Measurements from ENCODE around the gene COX11. TPM values are rescaled to one million over a fixed set of nuclear protein-coding genes. Genes with fewer than 3 reads are reported as not detected.

COX11 gene
- total RNA-seq, 4 donors from 2014 or later: 19.3 to 63.4 (median 37.5) TPM

DNA sequence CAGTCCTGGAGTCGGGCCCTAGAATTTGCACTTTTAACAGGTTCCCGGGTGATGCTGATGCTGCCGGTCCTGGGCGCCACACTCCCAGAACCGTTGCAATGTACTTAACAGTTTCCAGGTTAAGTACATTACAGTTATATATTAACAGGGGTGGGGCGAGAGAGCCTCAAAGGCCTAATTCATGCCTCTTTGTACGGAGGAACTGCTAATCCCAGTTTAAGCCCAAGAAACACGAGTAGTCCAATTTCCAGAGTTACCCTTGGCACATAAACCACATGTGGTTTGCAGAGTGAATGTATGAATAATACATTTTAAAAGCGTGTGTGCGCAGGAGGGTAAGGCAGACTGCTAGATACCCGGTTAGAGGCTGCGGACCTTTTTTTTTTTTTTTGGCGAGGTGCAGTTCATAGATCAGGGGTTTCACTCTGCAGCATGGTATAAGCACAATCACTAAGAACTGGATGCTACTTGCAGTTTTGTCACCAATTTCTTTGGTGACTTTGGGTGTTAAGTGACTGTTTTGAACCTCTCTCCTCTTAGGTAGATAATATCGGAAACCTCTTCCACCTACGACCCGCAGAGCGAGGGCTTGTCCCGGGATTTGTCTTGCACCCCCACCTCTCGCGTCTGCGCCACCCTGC, 713 bp downstream of the COX11 start:
- DNase-seq: peak; percentile 40
- H3K27ac ChIP-seq: peak overlapping the region; percentile 86 to 95 (median 91)
- TF ChIP-seq POLR2A (IDR thresholded peaks at IDR 0.05): no peak
- no peak for TF ChIP-seq EP300 (IDR thresholded peaks at IDR 0.05; ENCODE audit: low read depth)
- TF ChIP-seq POLR2AphosphoS5 (IDR thresholded peaks at IDR 0.05): no peak
- TF ChIP-seq, protein P1, sequence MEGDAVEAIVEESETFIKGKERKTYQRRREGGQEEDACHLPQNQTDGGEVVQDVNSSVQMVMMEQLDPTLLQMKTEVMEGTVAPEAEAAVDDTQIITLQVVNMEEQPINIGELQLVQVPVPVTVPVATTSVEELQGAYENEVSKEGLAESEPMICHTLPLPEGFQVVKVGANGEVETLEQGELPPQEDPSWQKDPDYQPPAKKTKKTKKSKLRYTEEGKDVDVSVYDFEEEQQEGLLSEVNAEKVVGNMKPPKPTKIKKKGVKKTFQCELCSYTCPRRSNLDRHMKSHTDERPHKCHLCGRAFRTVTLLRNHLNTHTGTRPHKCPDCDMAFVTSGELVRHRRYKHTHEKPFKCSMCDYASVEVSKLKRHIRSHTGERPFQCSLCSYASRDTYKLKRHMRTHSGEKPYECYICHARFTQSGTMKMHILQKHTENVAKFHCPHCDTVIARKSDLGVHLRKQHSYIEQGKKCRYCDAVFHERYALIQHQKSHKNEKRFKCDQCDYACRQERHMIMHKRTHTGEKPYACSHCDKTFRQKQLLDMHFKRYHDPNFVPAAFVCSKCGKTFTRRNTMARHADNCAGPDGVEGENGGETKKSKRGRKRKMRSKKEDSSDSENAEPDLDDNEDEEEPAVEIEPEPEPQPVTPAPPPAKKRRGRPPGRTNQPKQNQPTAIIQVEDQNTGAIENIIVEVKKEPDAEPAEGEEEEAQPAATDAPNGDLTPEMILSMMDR (IDR thresholded peaks at IDR 0.05): no peak
- no peaks in the 10 kb centered on the region for H3K9me3 ChIP-seq
- 0% methylated on average over 5 to 21 of the region's 21 CpGs for WGBS, 2 donors (ENCODE audit: low coverage in 1 of 2)
- intact Hi-C loops (cut with DNase I; ENCODE audit: low total_unique reads) (no loop called here), in situ Hi-C loops (cut with MboI; ENCODE audit: low pct_ligation_motif_present in 1 of 4, low pct_unique_long_range_greater_than_20kb in 1 of 4, low sequenced_read_pairs in 3 of 4) (no loop called here)
- peaks cover 5 to 32% (median 22%) of the 10 kb centered on the region in 4 donors for H3K4me1 ChIP-seq
- H3K36me3 ChIP-seq: peaks cover 0 to 20% (median 5%) of the 10 kb centered on the region in 4 donors
- peak overlapping the region; percentile 75 to 99 (median 88) for H3K4me3 ChIP-seq
- H3K27me3 ChIP-seq: no peaks in the 10 kb centered on the region

DNA sequence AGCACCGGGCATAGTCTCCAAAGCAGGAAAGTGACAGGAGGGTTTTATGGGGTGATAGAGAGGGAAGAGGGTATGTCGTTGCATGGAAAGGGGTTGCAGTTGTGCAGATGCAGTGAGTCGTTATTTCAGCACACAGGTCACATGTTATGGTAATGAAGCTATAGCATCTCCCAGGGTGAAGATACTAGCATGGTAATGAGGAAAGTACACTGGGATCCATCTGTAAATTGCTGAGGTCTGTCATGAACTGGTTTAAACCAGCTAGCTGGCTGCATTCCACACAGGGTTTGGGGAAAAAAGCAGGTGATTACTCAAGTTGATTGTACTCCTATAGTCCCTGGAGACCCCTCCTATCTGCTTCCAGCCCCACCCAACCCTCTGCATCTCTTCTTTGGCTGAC, 11.7 kb downstream of the COX11 start:
- no peak for DNase-seq
- in situ Hi-C loops (cut with MboI; ENCODE audit: low pct_ligation_motif_present in 1 of 4, low pct_unique_long_range_greater_than_20kb in 1 of 4, low sequenced_read_pairs in 3 of 4) (no loop called here), intact Hi-C loops (cut with DNase I; ENCODE audit: low total_unique reads) (no loop called here)
- Histone ChIP-seq H3K27me3 (no peaks in the 10 kb centered on the region), H3K4me3 (no peak overlapping the region), H3K4me1 (no peaks in the 10 kb centered on the region), H3K27ac (no peak overlapping the region), H3K9me3 (no peaks in the 10 kb centered on the region), H3K36me3 (peaks cover 0 to 28% (median 10%) of the 10 kb centered on the region in 4 donors)
- WGBS, 2 donors (ENCODE audit: low coverage in 1 of 2): 57 to 60% methylated on average over 1 to 3 of the region's 3 CpGs
- TF ChIP-seq EP300 (IDR thresholded peaks at IDR 0.05; ENCODE audit: low read depth): no peak
- no peak for TF ChIP-seq POLR2AphosphoS5 (IDR thresholded peaks at IDR 0.05)

DNA sequence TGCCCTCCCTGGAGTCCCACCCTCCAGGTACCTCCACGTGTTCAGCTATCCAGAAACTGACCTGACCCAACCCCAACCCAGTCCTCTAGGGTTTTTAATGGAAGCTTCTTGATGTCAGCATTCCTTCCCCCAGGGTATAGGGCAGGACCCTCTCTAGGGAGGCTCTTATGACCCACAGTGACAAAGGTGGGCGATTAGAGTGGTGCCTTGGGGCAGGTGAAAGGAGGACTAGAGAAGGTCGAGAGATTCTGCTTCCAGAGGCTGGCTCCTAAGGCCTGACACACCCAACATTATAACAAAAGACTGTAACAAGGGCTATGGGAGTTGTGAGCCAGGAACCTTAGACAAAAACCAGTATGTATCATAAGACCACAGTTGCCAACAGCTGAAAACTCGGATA, 17.2 kb downstream of the COX11 start:
- peaks cover 0 to 10% (median 4%) of the 10 kb centered on the region in 4 donors for H3K36me3 ChIP-seq
- H3K27ac ChIP-seq: no peak overlapping the region
- H3K4me1 ChIP-seq: no peaks in the 10 kb centered on the region
- in situ Hi-C loops (cut with MboI; ENCODE audit: low pct_ligation_motif_present in 1 of 4, low pct_unique_long_range_greater_than_20kb in 1 of 4, low sequenced_read_pairs in 3 of 4) (no loop called here), intact Hi-C loops (cut with DNase I; ENCODE audit: low total_unique reads) (no loop called here)
- no peak overlapping the region for H3K4me3 ChIP-seq
- no peak for DNase-seq
- no peaks in the 10 kb centered on the region for H3K27me3 ChIP-seq
- TF ChIP-seq EP300 (IDR thresholded peaks at IDR 0.05; ENCODE audit: low read depth): no peak
- TF ChIP-seq, protein P1 (IDR thresholded peaks at IDR 0.05): no peak
- no peak for TF ChIP-seq POLR2A (IDR thresholded peaks at IDR 0.05)
- no peak for TF ChIP-seq POLR2AphosphoS5 (IDR thresholded peaks at IDR 0.05)
- H3K9me3 ChIP-seq: no peaks in the 10 kb centered on the region
- 82 to 83% methylated on average over 3 to 4 of the region's 4 CpGs for WGBS, 2 donors (ENCODE audit: low coverage in 1 of 2)

DNA sequence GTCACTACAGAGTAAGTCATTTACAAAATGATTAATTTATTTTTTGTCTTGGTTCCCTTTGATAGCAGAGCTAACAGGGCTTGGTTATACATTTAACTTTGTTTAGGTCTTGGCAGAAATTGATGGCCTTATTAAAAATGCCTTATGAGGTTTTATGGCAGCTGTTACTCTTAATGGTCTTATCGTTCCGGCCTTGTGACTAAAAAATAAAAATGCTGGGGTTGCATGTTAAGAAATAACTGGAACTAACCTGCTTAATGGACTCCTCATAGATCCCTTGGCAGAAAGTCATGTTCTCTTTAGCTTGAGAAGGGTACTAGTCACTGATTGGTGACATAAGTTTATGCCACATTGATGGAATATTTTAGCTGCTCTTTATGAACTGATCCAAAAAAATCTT, 18.3 kb downstream of the COX11 start:
- no peaks in the 10 kb centered on the region for H3K4me1 ChIP-seq
- peaks cover 0 to 10% (median 4%) of the 10 kb centered on the region in 4 donors for H3K36me3 ChIP-seq
- H3K27me3 ChIP-seq: no peaks in the 10 kb centered on the region
- TF ChIP-seq EP300 (IDR thresholded peaks at IDR 0.05; ENCODE audit: low read depth) (no peak), POLR2A (IDR thresholded peaks at IDR 0.05) (no peak), POLR2AphosphoS5 (IDR thresholded peaks at IDR 0.05) (no peak)
- TF ChIP-seq, protein P1 (IDR thresholded peaks at IDR 0.05): no peak
- no peak overlapping the region for H3K27ac ChIP-seq
- DNase-seq: no peak
- intact Hi-C loops (cut with DNase I; ENCODE audit: low total_unique reads): no loop called here
- no peaks in the 10 kb centered on the region for H3K9me3 ChIP-seq
- no peak overlapping the region for H3K4me3 ChIP-seq
- in situ Hi-C loops (cut with MboI; ENCODE audit: low pct_ligation_motif_present in 1 of 4, low pct_unique_long_range_greater_than_20kb in 1 of 4, low sequenced_read_pairs in 3 of 4): no loop called here
- 73 to 89% methylated on average over 2 of the region's 2 CpGs for WGBS, 2 donors (ENCODE audit: low coverage in 1 of 2)

Data from transverse colon (tissue), 4 donors.